HG02763 (cell line): ENCODE measurements around the gene UCHL1.

Experiments
- ATAC-seq: cut with Tn5 transposase; IDR thresholded peaks from one replicate; pipeline ENCODE4 v1.9.1; 2021; ENCODE audit warnings: mild to moderate bottlenecking, moderate library complexity; ENCODE audit not compliant: unreplicated experiment

The UCHL1 gene

GRCh38 chr4:41256740-41257256 is at the start of gene UCHL1:
TSS of gene UCHL1 (plus strand) at chr4:41256928. CDS start at chr4:41256977, 49 bp downstream.
- no peak for ATAC-seq

GRCh38 chr4:41207291-41207831 is 49.4 kb upstream of the UCHL1 start:
- ATAC-seq, result no peak

DNA sequence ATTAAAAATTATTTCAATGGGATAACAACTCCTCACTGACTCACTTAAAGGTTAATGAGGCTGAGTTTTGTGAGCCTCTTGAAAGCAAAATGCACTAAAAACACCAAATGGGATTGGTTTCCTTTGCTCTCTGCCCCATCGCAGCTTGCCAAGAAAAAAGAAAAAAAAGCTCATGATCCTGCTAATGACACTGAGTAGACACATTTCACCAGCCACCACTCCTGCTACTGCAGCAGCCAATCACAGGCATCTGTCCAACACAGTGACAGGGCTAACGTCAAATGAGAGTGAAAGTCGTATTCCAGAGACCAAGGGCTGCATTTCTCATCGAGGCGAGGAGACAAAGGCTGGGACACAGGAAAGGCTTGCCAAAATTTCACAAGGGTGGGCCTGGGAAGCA is 47.5 kb upstream of the UCHL1 start:
- ATAC-seq, result no peak

- no peak for ATAC-seq
Observed at GRCh38 chr4:41209901-41210300, 46.8 kb upstream of the UCHL1 start.

- ATAC-seq, result no peak
Observed at GRCh38 chr4:41211951-41212615, 44.6 kb upstream of the UCHL1 start.

- ATAC-seq, result no peak
Observed at GRCh38 chr4:41212616-41213203, 44.0 kb upstream of the UCHL1 start.

DNA sequence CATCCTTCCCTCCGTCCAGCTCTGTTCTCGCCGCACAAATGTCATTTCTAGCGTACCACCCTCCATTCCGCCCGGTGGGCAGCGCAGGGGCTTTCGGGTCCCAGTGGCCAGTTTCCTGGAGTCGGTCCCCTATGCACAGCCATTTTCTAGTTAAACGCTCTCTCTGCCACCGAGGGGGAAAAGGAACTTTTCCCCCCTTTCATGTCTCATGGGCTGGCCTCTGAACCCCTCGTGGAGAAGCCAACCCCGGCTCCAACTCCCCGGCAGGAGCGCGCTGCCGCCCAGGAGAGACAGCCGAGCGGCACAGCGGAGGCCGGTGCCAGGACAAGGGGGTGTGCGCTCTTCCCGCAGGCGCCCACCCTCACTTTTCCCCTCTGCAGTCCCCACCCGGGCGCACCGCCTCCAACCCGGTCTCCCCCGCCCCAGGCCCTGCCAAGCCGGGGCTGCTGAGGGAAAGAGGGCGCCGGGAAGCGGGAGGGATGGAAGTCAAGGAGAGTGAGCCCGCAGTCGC is 43.0 kb upstream of the UCHL1 start:
- ATAC-seq, result peak; percentile 7

DNA sequence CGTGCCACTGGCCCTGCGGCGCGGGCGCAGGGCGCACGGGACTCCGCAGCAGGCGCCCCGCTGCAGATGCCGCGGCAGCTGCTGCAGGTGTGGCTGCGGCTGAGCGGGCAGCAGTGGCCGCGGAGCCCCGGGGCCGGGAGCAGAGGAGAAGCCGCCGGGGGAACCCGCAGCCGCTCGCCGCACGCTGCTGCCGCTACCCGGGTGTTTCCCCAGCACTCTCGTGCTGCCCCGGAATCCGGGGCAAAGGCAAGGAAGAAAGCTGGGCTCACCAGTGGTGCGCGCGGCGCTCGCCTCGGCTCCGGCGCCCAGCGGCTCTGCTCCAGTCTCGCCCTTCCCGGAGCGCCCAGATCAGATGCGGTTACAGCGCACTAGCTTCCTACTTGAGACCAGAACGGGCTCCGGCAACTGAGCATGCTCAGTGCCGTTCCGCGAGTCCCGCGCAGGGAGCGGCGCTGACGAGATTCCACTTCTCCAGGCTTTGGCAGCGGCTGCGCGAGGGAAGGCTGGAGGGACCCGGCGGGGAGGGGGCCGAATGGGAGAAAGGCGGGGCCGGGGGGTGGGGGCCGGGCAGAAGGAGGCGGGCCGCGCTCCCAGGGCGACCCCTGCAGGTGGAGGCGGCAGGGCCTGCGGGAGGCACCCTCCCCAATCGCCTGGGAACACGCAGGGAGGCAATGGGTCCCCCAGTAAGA is 42.4 kb upstream of the UCHL1 start, which contains the start of gene APBB2:
APBB2 (minus strand) TSS at position 407 of the 689 bp plus-strand sequence. CDS start 181,288 bp downstream, outside the sequence.
- peak; percentile 54 for ATAC-seq

DNA sequence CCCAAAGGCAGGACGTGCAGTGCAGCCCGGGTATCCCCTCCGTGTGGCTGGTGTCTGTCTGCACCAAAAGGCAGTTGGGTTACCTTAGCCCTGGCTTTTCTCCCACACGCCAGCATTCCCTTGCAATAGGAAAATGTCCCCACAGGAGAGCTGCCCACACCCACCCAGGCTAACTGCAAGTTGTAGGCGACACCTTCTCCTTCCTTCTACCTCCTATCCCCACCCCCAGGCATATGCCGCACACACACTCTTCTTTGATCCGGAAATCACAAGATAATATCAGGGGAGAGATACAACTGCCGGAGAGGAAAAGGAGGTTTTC is 41.9 kb upstream of the UCHL1 start:
- no peak for ATAC-seq

DNA sequence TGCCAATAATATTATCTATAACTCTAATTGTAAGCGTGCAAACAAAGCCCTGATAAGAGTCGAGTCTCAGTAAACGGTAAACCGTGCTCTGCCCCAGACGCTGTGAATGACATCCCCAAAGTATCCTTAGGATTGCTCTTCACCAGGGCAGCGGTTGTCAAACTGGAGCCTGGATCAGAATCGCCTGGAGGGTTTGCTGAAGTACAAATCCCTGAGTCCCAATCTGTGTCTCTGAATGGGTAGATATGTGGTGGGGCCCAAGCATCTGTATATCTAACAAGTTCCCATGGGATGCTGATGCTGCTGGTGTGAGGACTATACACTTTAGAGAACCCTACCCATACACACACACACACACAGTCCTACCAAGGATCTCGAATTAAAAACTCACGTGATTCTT is 41.6 kb upstream of the UCHL1 start:
- no peak for ATAC-seq

DNA sequence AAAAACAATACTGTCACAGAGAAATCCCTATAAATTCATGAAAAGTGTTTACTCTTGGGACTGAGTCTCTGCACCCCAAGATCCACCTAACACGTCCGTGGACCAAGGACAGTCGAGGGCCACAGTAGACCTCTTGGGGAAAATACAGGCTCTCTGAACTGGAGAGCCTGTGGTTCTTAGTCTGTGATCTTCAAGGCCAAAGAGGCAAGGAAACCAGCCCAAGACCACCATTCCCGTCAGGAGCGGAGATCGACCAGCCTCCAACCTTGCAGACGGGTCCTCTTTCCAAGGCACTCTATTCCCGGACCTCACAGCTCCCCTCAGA is 40.8 kb upstream of the UCHL1 start:
- ATAC-seq, result no peak

DNA sequence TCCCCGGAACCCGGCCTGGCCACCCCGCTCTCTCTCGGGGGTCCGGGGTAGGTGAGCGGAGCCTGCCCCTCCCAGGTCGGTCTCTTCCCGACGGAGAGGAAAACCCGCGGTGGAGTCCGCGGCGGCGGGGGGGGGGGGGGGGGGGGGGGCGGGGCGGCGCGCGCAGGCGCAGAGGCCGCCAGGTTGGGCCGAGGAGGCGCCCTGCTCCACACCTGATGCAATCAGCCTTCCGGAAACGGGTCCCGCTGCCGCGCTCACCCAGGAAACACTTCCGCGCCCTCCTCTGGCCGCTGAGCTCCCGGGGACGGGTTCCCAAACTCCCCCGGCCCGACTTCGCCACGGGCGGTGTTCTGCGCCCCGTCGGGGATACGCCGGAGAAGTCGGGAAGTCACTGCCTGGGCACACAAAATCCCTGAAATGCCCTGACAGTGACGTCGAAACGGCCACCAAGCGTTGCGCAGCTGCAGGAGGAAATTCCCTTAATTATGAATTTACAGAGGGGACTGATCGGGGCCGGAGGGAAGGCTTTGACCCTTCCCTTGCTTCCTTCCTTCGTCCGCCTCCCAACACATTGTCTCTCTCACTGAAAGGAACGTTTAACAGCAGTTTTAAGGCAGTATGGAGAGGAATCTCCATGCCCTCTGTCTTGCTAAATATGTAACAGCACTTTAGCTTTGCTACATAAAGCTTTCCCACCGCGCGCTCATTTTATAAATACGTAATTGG is 40.3 kb upstream of the UCHL1 start:
- peak; percentile 50 for ATAC-seq

DNA sequence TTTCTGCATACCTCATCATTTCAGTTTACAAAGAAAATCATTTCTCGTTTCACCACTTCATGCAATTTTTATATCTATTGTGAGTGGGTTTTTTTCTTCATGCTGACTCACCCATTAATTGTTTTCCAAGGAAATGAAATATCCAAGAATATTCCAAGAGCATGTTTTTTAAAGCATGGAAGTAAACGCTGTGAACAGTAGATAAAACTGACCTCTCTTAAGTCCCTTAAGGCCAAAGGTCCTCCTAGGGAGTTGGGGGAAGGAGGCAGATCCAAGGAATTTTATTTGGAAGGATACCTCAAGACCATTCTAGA is 39.8 kb upstream of the UCHL1 start:
- no peak for ATAC-seq

GRCh38 chr4:41217374-41217773 is 39.4 kb upstream of the UCHL1 start:
- no peak for ATAC-seq

GRCh38 chr4:41218703-41219102 is 38.0 kb upstream of the UCHL1 start:
- no peak for ATAC-seq

- ATAC-seq, result no peak
Observed at GRCh38 chr4:41219421-41219950, 37.2 kb upstream of the UCHL1 start.

DNA sequence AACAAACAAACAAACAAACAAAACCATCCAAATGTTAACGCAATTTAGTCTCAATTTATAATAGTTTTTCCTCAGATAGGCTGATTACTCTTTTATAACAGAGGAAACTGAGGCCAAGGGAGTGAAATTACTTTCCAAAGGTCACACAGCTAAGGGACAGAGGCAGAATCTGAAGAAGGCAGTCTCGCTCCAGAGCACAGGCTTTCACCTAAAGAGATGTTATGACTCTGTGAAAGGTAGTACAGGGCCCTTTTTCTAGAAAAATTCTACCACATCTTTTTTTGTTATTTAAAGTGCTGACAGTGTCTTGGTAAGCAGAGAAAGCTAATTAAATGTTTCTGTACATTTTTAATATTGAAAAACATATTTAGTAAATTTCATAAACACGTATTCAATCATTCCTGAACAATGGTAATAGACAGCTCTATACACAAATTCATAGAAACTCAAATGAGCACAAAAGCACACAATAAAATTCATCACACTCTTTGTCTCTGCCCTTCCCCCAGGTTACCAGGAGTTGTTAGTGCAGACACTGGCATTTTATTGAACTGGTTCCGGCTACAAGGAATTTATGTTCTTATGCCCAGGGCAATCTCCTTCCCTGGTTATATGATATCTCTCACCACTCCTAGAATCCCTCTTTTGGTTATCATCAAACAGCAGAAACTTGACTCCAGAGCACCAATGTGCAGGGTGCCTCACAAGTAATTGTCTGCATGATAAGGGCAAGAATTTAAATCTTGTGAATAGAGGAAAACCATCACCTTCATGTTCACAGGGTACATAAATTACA is 34.7 kb upstream of the UCHL1 start:
- ATAC-seq, result no peak

DNA sequence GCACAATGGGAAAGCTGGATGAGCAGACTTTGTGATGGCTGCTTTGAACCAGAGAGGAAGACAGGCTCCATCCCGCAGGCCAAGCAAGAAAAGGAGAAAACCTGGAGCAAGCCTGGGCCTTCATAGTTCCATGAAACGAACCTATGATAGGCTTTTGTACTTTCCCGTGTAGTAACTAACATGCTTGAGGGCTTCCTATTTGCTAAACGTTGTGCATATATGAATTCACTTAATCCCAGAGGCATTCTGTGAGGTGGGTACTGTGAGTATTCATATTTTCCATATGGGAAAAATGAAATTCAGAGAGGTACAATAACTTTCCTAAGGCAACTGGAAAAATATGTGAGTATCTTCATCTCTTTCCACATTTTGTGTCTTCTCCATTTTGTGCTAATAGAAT is 28.8 kb upstream of the UCHL1 start:
- ATAC-seq, result no peak

GRCh38 chr4:41232406-41232805 is 24.3 kb upstream of the UCHL1 start:
- ATAC-seq, result no peak

- no peak for ATAC-seq
Observed at GRCh38 chr4:41232856-41233255, 23.9 kb upstream of the UCHL1 start.
